Gastroesophageal sphincter (tissue), 3 donors: Measurements from ENCODE around the gene DIP2C.

Source experiments
- POLR2A ChIP-seq, 2 donors: fragments of 450-650 bp; IDR thresholded peaks; one replicate each; pipeline ENCODE4 v1.6.1; 2017; ENCODE audit warnings: antibody characterized with exemption in 2 of 2, mild to moderate bottlenecking in 2 of 2, moderate library complexity in 1 of 2
- TF ChIP-seq, protein P1 (sequence below), 4 experiments: fragments of 200-600 bp in 2 of 4; fragments of 450-650 bp in 2 of 4; sonication (generic) in 1 of 4; IDR thresholded peaks; one replicate each; pipeline ENCODE4 v1.5.1; 2017 to 2019; ENCODE audit warnings: antibody characterized with exemption in 4 of 4, mild to moderate bottlenecking in 2 of 4, moderate library complexity in 2 of 4

- TF ChIP-seq, protein P1, sequence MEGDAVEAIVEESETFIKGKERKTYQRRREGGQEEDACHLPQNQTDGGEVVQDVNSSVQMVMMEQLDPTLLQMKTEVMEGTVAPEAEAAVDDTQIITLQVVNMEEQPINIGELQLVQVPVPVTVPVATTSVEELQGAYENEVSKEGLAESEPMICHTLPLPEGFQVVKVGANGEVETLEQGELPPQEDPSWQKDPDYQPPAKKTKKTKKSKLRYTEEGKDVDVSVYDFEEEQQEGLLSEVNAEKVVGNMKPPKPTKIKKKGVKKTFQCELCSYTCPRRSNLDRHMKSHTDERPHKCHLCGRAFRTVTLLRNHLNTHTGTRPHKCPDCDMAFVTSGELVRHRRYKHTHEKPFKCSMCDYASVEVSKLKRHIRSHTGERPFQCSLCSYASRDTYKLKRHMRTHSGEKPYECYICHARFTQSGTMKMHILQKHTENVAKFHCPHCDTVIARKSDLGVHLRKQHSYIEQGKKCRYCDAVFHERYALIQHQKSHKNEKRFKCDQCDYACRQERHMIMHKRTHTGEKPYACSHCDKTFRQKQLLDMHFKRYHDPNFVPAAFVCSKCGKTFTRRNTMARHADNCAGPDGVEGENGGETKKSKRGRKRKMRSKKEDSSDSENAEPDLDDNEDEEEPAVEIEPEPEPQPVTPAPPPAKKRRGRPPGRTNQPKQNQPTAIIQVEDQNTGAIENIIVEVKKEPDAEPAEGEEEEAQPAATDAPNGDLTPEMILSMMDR (IDR thresholded peaks at IDR 0.05) = no peak
- TF ChIP-seq POLR2A (IDR thresholded peaks at IDR 0.05) = no peak
These were observed 38.4 kb downstream of the DIP2C start for GRCh38 chr10:650886-651615.
